Spleen (tissue), 7 donors: Measurements from ENCODE around the gene NMNAT2.

Experiments
- POLR2A ChIP-seq, 3 donors: fragments of 450-650 bp; IDR thresholded peaks; one replicate each; pipeline ENCODE4 v1.5.1; 2017; ENCODE audit warnings: antibody characterized with exemption in 3 of 3, mild to moderate bottlenecking in 1 of 3
- TF ChIP-seq, protein P1 (sequence below), 11 experiments: fragments of 200-600 bp in 7 of 11; fragments of 450-650 bp in 4 of 11; sonication (generic) in 4 of 11; IDR thresholded peaks in 8 of 11; conservative IDR thresholded peaks in 3 of 11; 1 replicate in 7 of 11; 2 replicates in 4 of 11; pipeline versions ENCODE4 v1.4.0 to v1.8.0; 2016 to 2021; ENCODE audit warnings: antibody characterized with exemption in 11 of 11, inconsistent platforms in 4 of 11, mild to moderate bottlenecking in 1 of 11
- donor health status: DM: no; HTN: no; CAD: no; lungs with moderate emphysema.
- donor health status: DM: no; HTN: no; CAD: no.
- donor health status: DM: no; HTN: no; CAD: no.

GRCh38 chr1:183262628-183263200, 155.5 kb downstream of the NMNAT2 start:
- TF ChIP-seq, protein P1, sequence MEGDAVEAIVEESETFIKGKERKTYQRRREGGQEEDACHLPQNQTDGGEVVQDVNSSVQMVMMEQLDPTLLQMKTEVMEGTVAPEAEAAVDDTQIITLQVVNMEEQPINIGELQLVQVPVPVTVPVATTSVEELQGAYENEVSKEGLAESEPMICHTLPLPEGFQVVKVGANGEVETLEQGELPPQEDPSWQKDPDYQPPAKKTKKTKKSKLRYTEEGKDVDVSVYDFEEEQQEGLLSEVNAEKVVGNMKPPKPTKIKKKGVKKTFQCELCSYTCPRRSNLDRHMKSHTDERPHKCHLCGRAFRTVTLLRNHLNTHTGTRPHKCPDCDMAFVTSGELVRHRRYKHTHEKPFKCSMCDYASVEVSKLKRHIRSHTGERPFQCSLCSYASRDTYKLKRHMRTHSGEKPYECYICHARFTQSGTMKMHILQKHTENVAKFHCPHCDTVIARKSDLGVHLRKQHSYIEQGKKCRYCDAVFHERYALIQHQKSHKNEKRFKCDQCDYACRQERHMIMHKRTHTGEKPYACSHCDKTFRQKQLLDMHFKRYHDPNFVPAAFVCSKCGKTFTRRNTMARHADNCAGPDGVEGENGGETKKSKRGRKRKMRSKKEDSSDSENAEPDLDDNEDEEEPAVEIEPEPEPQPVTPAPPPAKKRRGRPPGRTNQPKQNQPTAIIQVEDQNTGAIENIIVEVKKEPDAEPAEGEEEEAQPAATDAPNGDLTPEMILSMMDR (IDR thresholded peaks at IDR 0.05 in 8 of 11, conservative IDR thresholded peaks at IDR 0.05 in 3 of 11): no peak
- TF ChIP-seq POLR2A (IDR thresholded peaks at IDR 0.05): no peak
